WTC11 (cell line): Measurements from ENCODE around the gene OR52E5. TPM values are rescaled to one million over a fixed set of nuclear protein-coding genes. Genes with fewer than 3 reads are reported as not detected.

Source experiments
- ATAC-seq: fragments of 200-7000 bp; cut with Tn5 transposase; 2 replicates; pipeline ENCODE4 v1.10.0; 2021; ENCODE audit warnings: mild to moderate bottlenecking, moderate library complexity
- CTCF ChIA-PET: fragments of 300-600 bp; sonication (Branson Sonifier 250); formaldehyde crosslinking; loops from one replicate; lab custom pipeline; 2021; ENCODE audit warnings: antibody characterized with exemption; lab: Charles Lee
- POLR2A ChIA-PET: fragments of 350-600 bp; sonication (Branson Sonifier 250); formaldehyde crosslinking; loops from one replicate; lab custom pipeline; 2021; ENCODE audit warnings: antibody characterized with exemption; lab: Charles Lee
- DNase-seq: peaks from one replicate; pipeline ENCODE4 v3.0.0; 2021; ENCODE audit warnings: low spot score
- H3K27ac Mint-ChIP-seq: 2 replicates; pipeline ENCODE4 v1.8.0; 2021; ENCODE audit warnings: mixed read lengths
- H3K27me3 Mint-ChIP-seq: 2 replicates; pipeline ENCODE4 v1.8.0; 2021; ENCODE audit warnings: low read depth, mild to moderate bottlenecking, moderate library complexity, mixed read lengths
- H3K36me3 Mint-ChIP-seq: 2 replicates; pipeline ENCODE4 v1.8.0; 2021; ENCODE audit warnings: mixed read lengths
- H3K4me1 Mint-ChIP-seq: 2 replicates; pipeline ENCODE4 v1.8.0; 2022; ENCODE audit warnings: mixed read lengths
- H3K4me3 Mint-ChIP-seq: 2 replicates; pipeline ENCODE4 v1.8.0; 2021; ENCODE audit warnings: mild to moderate bottlenecking, moderate library complexity, mixed read lengths
- H3K9me3 Mint-ChIP-seq: 2 replicates; pipeline ENCODE4 v1.8.0; 2021; ENCODE audit warnings: mixed read lengths
- ATF1 ChIP-seq: sonication (generic); formaldehyde crosslinking; IDR thresholded peaks from 2 replicates; pipeline ENCODE4 v1.8.1; 2023; ENCODE audit warnings: mild to moderate bottlenecking, moderate library complexity, missing genetic modification reagents
- EMX1 ChIP-seq: fragments of 250-450 bp; sonication (Bioruptor Pico); IDR thresholded peaks from 2 replicates; pipeline ENCODE4 v1.8.0; 2021; ENCODE audit warnings: mild to moderate bottlenecking
- GRHL2 ChIP-seq: fragments of 250-450 bp; sonication (Bioruptor Pico); IDR thresholded peaks from 2 replicates; pipeline ENCODE4 v1.8.0; 2022; ENCODE audit warnings: mild to moderate bottlenecking, moderate library complexity; ENCODE audit not compliant: insufficient replicate concordance, severe bottlenecking
- GTF2I ChIP-seq: fragments of 250-450 bp; sonication (Bioruptor Pico); conservative IDR thresholded peaks from 2 replicates; pipeline ENCODE4 v1.4.0; 2021; ENCODE audit warnings: mild to moderate bottlenecking
- JUN ChIP-seq: sonication (generic); formaldehyde crosslinking; IDR thresholded peaks from 2 replicates; pipeline ENCODE4 v1.8.0; 2023; ENCODE audit warnings: mild to moderate bottlenecking, missing genetic modification reagents
- RELA ChIP-seq: sonication (generic); formaldehyde crosslinking; IDR thresholded peaks from 2 replicates; pipeline ENCODE4 v1.8.1; 2022; ENCODE audit warnings: missing genetic modification reagents, mild to moderate bottlenecking, borderline replicate concordance
- SMAD4 ChIP-seq: sonication (generic); formaldehyde crosslinking; IDR thresholded peaks from 2 replicates; pipeline ENCODE4 v1.8.0; 2022; ENCODE audit warnings: mild to moderate bottlenecking, missing genetic modification reagents
- SP1 ChIP-seq: sonication (generic); formaldehyde crosslinking; conservative IDR thresholded peaks from 2 replicates; pipeline ENCODE4 v1.8.1; 2022; ENCODE audit warnings: missing genetic modification reagents
- TCF7 ChIP-seq: sonication (generic); formaldehyde crosslinking; IDR thresholded peaks from 2 replicates; pipeline ENCODE4 v1.8.0; 2022; ENCODE audit warnings: mild to moderate bottlenecking, low read depth, missing genetic modification reagents, moderate library complexity
- TP53 ChIP-seq: sonication (generic); formaldehyde crosslinking; IDR thresholded peaks from 2 replicates; pipeline ENCODE4 v1.8.1; 2023; ENCODE audit warnings: mild to moderate bottlenecking, missing genetic modification reagents
- ZBTB21 ChIP-seq: sonication (generic); formaldehyde crosslinking; IDR thresholded peaks from 2 replicates; pipeline ENCODE4 v1.8.1; 2023; ENCODE audit warnings: mild to moderate bottlenecking, missing genetic modification reagents, borderline replicate concordance
- ZBTB43 ChIP-seq: sonication (generic); formaldehyde crosslinking; IDR thresholded peaks from 2 replicates; pipeline ENCODE4 v1.8.1; 2023; ENCODE audit warnings: mild to moderate bottlenecking, missing genetic modification reagents
- ZNF219 ChIP-seq: sonication (generic); formaldehyde crosslinking; IDR thresholded peaks from 2 replicates; pipeline ENCODE4 v1.8.0; 2023; ENCODE audit warnings: missing genetic modification reagents, mild to moderate bottlenecking, borderline replicate concordance
- ZNF263 ChIP-seq: sonication (generic); formaldehyde crosslinking; IDR thresholded peaks from 2 replicates; pipeline ENCODE4 v1.8.1; 2022; ENCODE audit warnings: low read depth, mild to moderate bottlenecking, moderate library complexity, missing genetic modification reagents
- ZNF396 ChIP-seq: fragments of 250-450 bp; sonication (Bioruptor Pico); IDR thresholded peaks from 2 replicates; pipeline ENCODE4 v1.8.0; 2021; ENCODE audit warnings: mild to moderate bottlenecking, moderate library complexity, borderline replicate concordance
- ZNF416 ChIP-seq: fragments of 250-450 bp; sonication (Bioruptor Pico); IDR thresholded peaks from 2 replicates; pipeline ENCODE4 v1.9.0; 2021; ENCODE audit warnings: mild to moderate bottlenecking, inconsistent platforms
- ZNF671 ChIP-seq: fragments of 250-450 bp; sonication (Bioruptor Pico); IDR thresholded peaks from 2 replicates; pipeline ENCODE4 v1.8.0; 2021; ENCODE audit warnings: mild to moderate bottlenecking
- ZSCAN18 ChIP-seq: fragments of 250-450 bp; sonication (Bioruptor Pico); IDR thresholded peaks from 2 replicates; pipeline ENCODE4 v2.1.2; 2022; ENCODE audit warnings: mild to moderate bottlenecking, moderate library complexity
- total RNA-seq: library from RNA; stranded (reverse); gene quantifications from 3 replicates; pipeline ENCODE4 v1.2.3, GENCODE V29; 2021
- TF ChIP-seq, protein P1 (sequence below): sonication (generic); formaldehyde crosslinking; IDR thresholded peaks from 2 replicates; pipeline ENCODE4 v1.8.0; 2023; ENCODE audit warnings: mild to moderate bottlenecking, missing genetic modification reagents
- TF ChIP-seq, protein P2 (sequence below): sonication (generic); formaldehyde crosslinking; IDR thresholded peaks from 2 replicates; pipeline ENCODE4 v1.8.1; 2023; ENCODE audit warnings: mild to moderate bottlenecking, missing genetic modification reagents, borderline replicate concordance
- TF ChIP-seq, protein P3 (sequence below): sonication (generic); formaldehyde crosslinking; IDR thresholded peaks from 2 replicates; pipeline ENCODE4 v1.8.1; 2023; ENCODE audit warnings: mild to moderate bottlenecking, moderate library complexity, missing genetic modification reagents
- TF ChIP-seq, protein P4 (sequence below): sonication (generic); formaldehyde crosslinking; IDR thresholded peaks from 2 replicates; pipeline ENCODE4 v1.8.1; 2023; ENCODE audit warnings: mild to moderate bottlenecking, missing genetic modification reagents, moderate library complexity

The OR52E5 gene
- total RNA-seq, 1 experiment from 2014 or later = not detected

DNA sequence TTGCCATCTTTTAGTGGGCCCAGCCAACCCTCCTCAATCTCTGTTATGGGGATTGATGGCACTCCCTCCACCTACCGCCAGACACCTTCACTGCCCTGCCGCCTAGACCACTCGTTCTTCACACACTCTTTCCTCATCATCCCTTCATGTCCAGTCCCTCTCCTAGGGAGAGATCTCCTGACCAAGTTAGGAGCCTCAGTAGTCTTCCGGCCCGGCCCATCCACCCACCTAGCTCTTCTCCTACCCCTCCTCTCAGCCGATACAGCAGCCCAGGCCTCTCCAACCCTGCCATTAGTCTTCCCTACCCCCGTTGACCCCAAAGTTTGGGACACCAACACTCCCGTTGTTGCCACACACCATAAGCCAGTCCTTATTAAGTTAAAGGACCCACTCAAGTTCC is 38.1 kb downstream of the OR52E5 start:
- no peak for TF ChIP-seq SMAD4 (CRISPR knock-in tag)
- TF ChIP-seq, protein P1, sequence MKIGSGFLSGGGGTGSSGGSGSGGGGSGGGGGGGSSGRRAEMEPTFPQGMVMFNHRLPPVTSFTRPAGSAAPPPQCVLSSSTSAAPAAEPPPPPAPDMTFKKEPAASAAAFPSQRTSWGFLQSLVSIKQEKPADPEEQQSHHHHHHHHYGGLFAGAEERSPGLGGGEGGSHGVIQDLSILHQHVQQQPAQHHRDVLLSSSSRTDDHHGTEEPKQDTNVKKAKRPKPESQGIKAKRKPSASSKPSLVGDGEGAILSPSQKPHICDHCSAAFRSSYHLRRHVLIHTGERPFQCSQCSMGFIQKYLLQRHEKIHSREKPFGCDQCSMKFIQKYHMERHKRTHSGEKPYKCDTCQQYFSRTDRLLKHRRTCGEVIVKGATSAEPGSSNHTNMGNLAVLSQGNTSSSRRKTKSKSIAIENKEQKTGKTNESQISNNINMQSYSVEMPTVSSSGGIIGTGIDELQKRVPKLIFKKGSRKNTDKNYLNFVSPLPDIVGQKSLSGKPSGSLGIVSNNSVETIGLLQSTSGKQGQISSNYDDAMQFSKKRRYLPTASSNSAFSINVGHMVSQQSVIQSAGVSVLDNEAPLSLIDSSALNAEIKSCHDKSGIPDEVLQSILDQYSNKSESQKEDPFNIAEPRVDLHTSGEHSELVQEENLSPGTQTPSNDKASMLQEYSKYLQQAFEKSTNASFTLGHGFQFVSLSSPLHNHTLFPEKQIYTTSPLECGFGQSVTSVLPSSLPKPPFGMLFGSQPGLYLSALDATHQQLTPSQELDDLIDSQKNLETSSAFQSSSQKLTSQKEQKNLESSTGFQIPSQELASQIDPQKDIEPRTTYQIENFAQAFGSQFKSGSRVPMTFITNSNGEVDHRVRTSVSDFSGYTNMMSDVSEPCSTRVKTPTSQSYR (CRISPR knock-in tag) = no peak
- ATAC-seq = no peak
- ChIA-PET POLR2A (no interaction called here), CTCF (no interaction called here)
- no peak for DNase-seq
- Mint-ChIP-seq H3K36me3 (peaks cover 28% of the 10 kb centered on the region), H3K9me3 (peaks cover 61% of the 10 kb centered on the region), H3K27me3 (peaks cover 20% of the 10 kb centered on the region), H3K4me3 (no peak overlapping the region), H3K4me1 (no peaks in the 10 kb centered on the region), H3K27ac (no peak overlapping the region)

DNA sequence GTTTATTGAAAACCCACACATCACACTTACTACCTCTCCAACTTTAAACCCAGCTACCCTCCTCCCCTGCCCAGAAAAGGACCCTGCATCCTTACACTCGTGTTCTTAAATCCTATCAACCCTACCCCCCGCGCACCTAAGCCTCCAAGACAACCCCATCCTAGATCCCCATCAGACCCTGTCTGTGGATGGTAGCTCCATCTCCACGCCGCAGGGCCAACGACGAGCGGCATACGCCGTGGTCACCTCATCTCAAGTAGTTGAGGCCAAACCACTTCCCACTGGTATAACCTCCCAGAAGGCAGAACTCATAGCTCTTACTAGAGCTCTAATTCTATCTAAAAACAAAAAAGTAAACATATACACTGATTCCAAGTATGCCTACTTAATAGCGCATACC is 39.7 kb downstream of the OR52E5 start:
- ATAC-seq (no peak), DNase-seq (no peak)
- H3K9me3 Mint-ChIP-seq = peaks cover 68% of the 10 kb centered on the region
- POLR2A ChIA-PET = no interaction called here
- H3K4me3 Mint-ChIP-seq = no peak overlapping the region
- CTCF ChIA-PET = no interaction called here
- peaks cover 20% of the 10 kb centered on the region for H3K27me3 Mint-ChIP-seq
- peaks cover 30% of the 10 kb centered on the region for H3K36me3 Mint-ChIP-seq
- no peaks in the 10 kb centered on the region for H3K4me1 Mint-ChIP-seq
- TF ChIP-seq ZSCAN18 (CRISPR knock-in tag) (no peak), ZNF416 (CRISPR knock-in tag) (no peak), GTF2I (CRISPR knock-in tag) (no peak), SP1 (CRISPR knock-in tag) (no peak), ZNF671 (no peak), GRHL2 (CRISPR knock-in tag) (no peak), ZBTB21 (CRISPR knock-in tag) (no peak), JUN (CRISPR knock-in tag) (no peak), RELA (CRISPR knock-in tag) (no peak), ATF1 (CRISPR knock-in tag) (no peak), TP53 (CRISPR knock-in tag) (no peak), EMX1 (no peak), ZBTB43 (CRISPR knock-in tag) (no peak), ZNF263 (CRISPR knock-in tag) (no peak), TCF7 (CRISPR knock-in tag) (no peak), ZNF396 (CRISPR knock-in tag) (no peak), ZNF219 (CRISPR knock-in tag) (no peak)
- TF ChIP-seq, protein P2, sequence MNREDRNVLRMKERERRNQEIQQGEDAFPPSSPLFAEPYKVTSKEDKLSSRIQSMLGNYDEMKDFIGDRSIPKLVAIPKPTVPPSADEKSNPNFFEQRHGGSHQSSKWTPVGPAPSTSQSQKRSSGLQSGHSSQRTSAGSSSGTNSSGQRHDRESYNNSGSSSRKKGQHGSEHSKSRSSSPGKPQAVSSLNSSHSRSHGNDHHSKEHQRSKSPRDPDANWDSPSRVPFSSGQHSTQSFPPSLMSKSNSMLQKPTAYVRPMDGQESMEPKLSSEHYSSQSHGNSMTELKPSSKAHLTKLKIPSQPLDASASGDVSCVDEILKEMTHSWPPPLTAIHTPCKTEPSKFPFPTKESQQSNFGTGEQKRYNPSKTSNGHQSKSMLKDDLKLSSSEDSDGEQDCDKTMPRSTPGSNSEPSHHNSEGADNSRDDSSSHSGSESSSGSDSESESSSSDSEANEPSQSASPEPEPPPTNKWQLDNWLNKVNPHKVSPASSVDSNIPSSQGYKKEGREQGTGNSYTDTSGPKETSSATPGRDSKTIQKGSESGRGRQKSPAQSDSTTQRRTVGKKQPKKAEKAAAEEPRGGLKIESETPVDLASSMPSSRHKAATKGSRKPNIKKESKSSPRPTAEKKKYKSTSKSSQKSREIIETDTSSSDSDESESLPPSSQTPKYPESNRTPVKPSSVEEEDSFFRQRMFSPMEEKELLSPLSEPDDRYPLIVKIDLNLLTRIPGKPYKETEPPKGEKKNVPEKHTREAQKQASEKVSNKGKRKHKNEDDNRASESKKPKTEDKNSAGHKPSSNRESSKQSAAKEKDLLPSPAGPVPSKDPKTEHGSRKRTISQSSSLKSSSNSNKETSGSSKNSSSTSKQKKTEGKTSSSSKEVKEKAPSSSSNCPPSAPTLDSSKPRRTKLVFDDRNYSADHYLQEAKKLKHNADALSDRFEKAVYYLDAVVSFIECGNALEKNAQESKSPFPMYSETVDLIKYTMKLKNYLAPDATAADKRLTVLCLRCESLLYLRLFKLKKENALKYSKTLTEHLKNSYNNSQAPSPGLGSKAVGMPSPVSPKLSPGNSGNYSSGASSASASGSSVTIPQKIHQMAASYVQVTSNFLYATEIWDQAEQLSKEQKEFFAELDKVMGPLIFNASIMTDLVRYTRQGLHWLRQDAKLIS (CRISPR knock-in tag) = no peak
- TF ChIP-seq, protein P3, sequence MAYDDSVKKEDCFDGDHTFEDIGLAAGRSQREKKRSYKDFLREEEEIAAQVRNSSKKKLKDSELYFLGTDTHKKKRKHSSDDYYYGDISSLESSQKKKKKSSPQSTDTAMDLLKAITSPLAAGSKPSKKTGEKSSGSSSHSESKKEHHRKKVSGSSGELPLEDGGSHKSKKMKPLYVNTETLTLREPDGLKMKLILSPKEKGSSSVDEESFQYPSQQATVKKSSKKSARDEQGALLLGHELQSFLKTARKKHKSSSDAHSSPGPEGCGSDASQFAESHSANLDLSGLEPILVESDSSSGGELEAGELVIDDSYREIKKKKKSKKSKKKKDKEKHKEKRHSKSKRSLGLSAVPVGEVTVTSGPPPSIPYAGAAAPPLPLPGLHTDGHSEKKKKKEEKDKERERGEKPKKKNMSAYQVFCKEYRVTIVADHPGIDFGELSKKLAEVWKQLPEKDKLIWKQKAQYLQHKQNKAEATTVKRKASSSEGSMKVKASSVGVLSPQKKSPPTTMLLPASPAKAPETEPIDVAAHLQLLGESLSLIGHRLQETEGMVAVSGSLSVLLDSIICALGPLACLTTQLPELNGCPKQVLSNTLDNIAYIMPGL (CRISPR knock-in tag) = no peak
- TF ChIP-seq, protein P4, sequence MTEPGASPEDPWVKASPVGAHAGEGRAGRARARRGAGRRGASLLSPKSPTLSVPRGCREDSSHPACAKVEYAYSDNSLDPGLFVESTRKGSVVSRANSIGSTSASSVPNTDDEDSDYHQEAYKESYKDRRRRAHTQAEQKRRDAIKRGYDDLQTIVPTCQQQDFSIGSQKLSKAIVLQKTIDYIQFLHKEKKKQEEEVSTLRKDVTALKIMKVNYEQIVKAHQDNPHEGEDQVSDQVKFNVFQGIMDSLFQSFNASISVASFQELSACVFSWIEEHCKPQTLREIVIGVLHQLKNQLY (CRISPR knock-in tag) = no peak
- H3K27ac Mint-ChIP-seq = no peak overlapping the region
